Measurements from ENCODE around the gene MTHFSD. TPM values are rescaled to one million over a fixed set of nuclear protein-coding genes. Genes with fewer than 3 reads are reported as not detected.

Gene MTHFSD
- total RNA-seq, 2 donors from 2014 or later: 17.1 to 19.3 TPM

GRCh38 chr16:86576591-86577313 is 21.7 kb upstream of the MTHFSD start:
- Mint-ChIP-seq H3K9me3 (no peaks in the 10 kb centered on the region), H3K4me1 (no peaks in the 10 kb centered on the region)

GRCh38 chr16:86575754-86576557 is 20.9 kb upstream of the MTHFSD start:
- Mint-ChIP-seq H3K4me3 (peak overlapping the region; percentile 63), H3K9me3 (no peaks in the 10 kb centered on the region), H3K27ac (no peak overlapping the region), H3K36me3 (ENCODE audit: low read depth) (no peaks in the 10 kb centered on the region), H3K27me3 (peaks cover 52% of the 10 kb centered on the region), H3K4me1 (no peaks in the 10 kb centered on the region)
- no peak for ATAC-seq (replicated peaks)

More at GRCh38 chr16:86576591-86577313, 21.7 kb upstream of the MTHFSD start:
- Mint-ChIP-seq H3K36me3 (ENCODE audit: low read depth) (no peaks in the 10 kb centered on the region), H3K27ac (no peak overlapping the region), H3K4me3 (peak overlapping the region; percentile 63), H3K27me3 (peaks cover 52% of the 10 kb centered on the region)
- no peak for ATAC-seq (replicated peaks)

- Mint-ChIP-seq H3K36me3 (ENCODE audit: low read depth) (no peaks in the 10 kb centered on the region), H3K9me3 (no peaks in the 10 kb centered on the region), H3K4me1 (no peaks in the 10 kb centered on the region), H3K27ac (no peak overlapping the region), H3K27me3 (peaks cover 55% of the 10 kb centered on the region), H3K4me3 (no peak overlapping the region)
- no peak for ATAC-seq (replicated peaks)
These were observed 20.2 kb upstream of the MTHFSD start for GRCh38 chr16:86575095-86575685.

- Mint-ChIP-seq H3K27ac (no peak overlapping the region), H3K36me3 (ENCODE audit: low read depth) (no peaks in the 10 kb centered on the region), H3K9me3 (no peaks in the 10 kb centered on the region), H3K4me3 (no peak overlapping the region), H3K4me1 (no peaks in the 10 kb centered on the region), H3K27me3 (peaks cover 57% of the 10 kb centered on the region)
- no peak for ATAC-seq (replicated peaks)
These were observed 19.6 kb upstream of the MTHFSD start for GRCh38 chr16:86574646-86575045.

GRCh38 chr16:86573646-86574508 is 18.8 kb upstream of the MTHFSD start:
- no peaks in the 10 kb centered on the region for H3K9me3 Mint-ChIP-seq
- no peaks in the 10 kb centered on the region for H3K4me1 Mint-ChIP-seq
- no peak overlapping the region for H3K4me3 Mint-ChIP-seq
- H3K27ac Mint-ChIP-seq: no peak overlapping the region
- no peaks in the 10 kb centered on the region for H3K36me3 Mint-ChIP-seq (ENCODE audit: low read depth)
- ATAC-seq (replicated peaks): no peak
- H3K27me3 Mint-ChIP-seq: peaks cover 61% of the 10 kb centered on the region

- Mint-ChIP-seq H3K27me3 (peaks cover 59% of the 10 kb centered on the region), H3K4me1 (no peaks in the 10 kb centered on the region), H3K27ac (no peak overlapping the region), H3K36me3 (ENCODE audit: low read depth) (no peaks in the 10 kb centered on the region), H3K4me3 (no peak overlapping the region), H3K9me3 (no peaks in the 10 kb centered on the region)
- ATAC-seq (replicated peaks): no peak
These were observed 18.2 kb upstream of the MTHFSD start for GRCh38 chr16:86573215-86573614.

- Mint-ChIP-seq H3K4me1 (no peaks in the 10 kb centered on the region), H3K36me3 (ENCODE audit: low read depth) (no peaks in the 10 kb centered on the region), H3K9me3 (no peaks in the 10 kb centered on the region), H3K4me3 (no peak overlapping the region), H3K27ac (no peak overlapping the region), H3K27me3 (peaks cover 55% of the 10 kb centered on the region)
- ATAC-seq (replicated peaks): no peak
These were observed 17.6 kb upstream of the MTHFSD start for GRCh38 chr16:86572606-86573005.

GRCh38 chr16:86572041-86572521 is 17.0 kb upstream of the MTHFSD start:
- ATAC-seq (replicated peaks): no peak
- Mint-ChIP-seq H3K4me1 (no peaks in the 10 kb centered on the region), H3K27ac (no peak overlapping the region)

GRCh38 chr16:86571530-86571915 is 16.5 kb upstream of the MTHFSD start:
- no peaks in the 10 kb centered on the region for H3K4me1 Mint-ChIP-seq
- no peak overlapping the region for H3K27ac Mint-ChIP-seq
- H3K9me3 Mint-ChIP-seq: no peaks in the 10 kb centered on the region

More at GRCh38 chr16:86572041-86572521, 17.0 kb upstream of the MTHFSD start:
- Mint-ChIP-seq H3K27me3 (peaks cover 53% of the 10 kb centered on the region), H3K4me3 (no peak overlapping the region), H3K36me3 (ENCODE audit: low read depth) (no peaks in the 10 kb centered on the region), H3K9me3 (no peaks in the 10 kb centered on the region)

GRCh38 chr16:86570558-86571529 is 15.8 kb upstream of the MTHFSD start:
- H3K36me3 Mint-ChIP-seq (ENCODE audit: low read depth): no peaks in the 10 kb centered on the region
- no peaks in the 10 kb centered on the region for H3K9me3 Mint-ChIP-seq
- H3K4me3 Mint-ChIP-seq: no peak overlapping the region
- peaks cover 46% of the 10 kb centered on the region for H3K27me3 Mint-ChIP-seq
- no peak for ATAC-seq (replicated peaks)
- no peaks in the 10 kb centered on the region for H3K4me1 Mint-ChIP-seq
- no peak overlapping the region for H3K27ac Mint-ChIP-seq

More at GRCh38 chr16:86571530-86571915, 16.5 kb upstream of the MTHFSD start:
- ATAC-seq (replicated peaks): no peak
- Mint-ChIP-seq H3K4me3 (no peak overlapping the region), H3K27me3 (peaks cover 50% of the 10 kb centered on the region), H3K36me3 (ENCODE audit: low read depth) (no peaks in the 10 kb centered on the region)

- Mint-ChIP-seq H3K9me3 (no peaks in the 10 kb centered on the region), H3K27me3 (peaks cover 45% of the 10 kb centered on the region), H3K4me3 (no peak overlapping the region), H3K27ac (no peak overlapping the region), H3K4me1 (no peaks in the 10 kb centered on the region), H3K36me3 (ENCODE audit: low read depth) (no peaks in the 10 kb centered on the region)
- no peak for ATAC-seq (replicated peaks)
These were observed 14.8 kb upstream of the MTHFSD start for GRCh38 chr16:86569701-86570447.

GRCh38 chr16:86568677-86569623 is 13.9 kb upstream of the MTHFSD start:
- H3K9me3 Mint-ChIP-seq: no peaks in the 10 kb centered on the region
- no peak overlapping the region for H3K27ac Mint-ChIP-seq
- ATAC-seq (replicated peaks): no peak
- peaks cover 1% of the 10 kb centered on the region for H3K4me1 Mint-ChIP-seq
- H3K4me3 Mint-ChIP-seq: no peak overlapping the region
- no peaks in the 10 kb centered on the region for H3K36me3 Mint-ChIP-seq (ENCODE audit: low read depth)
- peaks cover 45% of the 10 kb centered on the region for H3K27me3 Mint-ChIP-seq
